GM19025 (cell line): ENCODE results near the gene SYTL2.
"Not testable (repeated sequence)": the region's sequence is repeated elsewhere in the genome, so short reads cannot be mapped to it uniquely, and the experiment has no call there.

ENCODE experiments used
- ATAC-seq: cut with Tn5 transposase; IDR thresholded peaks from one replicate; pipeline ENCODE4 v1.9.1; 2021; ENCODE audit warnings: mild to moderate bottlenecking, low read depth, moderate library complexity; ENCODE audit not compliant: unreplicated experiment

Gene SYTL2

GRCh38 chr11:85799142-85799541 is 11.8 kb downstream of the SYTL2 start:
- ATAC-seq, result no peak

GRCh38 chr11:85798361-85798760 is 12.6 kb downstream of the SYTL2 start:
- no peak for ATAC-seq

DNA sequence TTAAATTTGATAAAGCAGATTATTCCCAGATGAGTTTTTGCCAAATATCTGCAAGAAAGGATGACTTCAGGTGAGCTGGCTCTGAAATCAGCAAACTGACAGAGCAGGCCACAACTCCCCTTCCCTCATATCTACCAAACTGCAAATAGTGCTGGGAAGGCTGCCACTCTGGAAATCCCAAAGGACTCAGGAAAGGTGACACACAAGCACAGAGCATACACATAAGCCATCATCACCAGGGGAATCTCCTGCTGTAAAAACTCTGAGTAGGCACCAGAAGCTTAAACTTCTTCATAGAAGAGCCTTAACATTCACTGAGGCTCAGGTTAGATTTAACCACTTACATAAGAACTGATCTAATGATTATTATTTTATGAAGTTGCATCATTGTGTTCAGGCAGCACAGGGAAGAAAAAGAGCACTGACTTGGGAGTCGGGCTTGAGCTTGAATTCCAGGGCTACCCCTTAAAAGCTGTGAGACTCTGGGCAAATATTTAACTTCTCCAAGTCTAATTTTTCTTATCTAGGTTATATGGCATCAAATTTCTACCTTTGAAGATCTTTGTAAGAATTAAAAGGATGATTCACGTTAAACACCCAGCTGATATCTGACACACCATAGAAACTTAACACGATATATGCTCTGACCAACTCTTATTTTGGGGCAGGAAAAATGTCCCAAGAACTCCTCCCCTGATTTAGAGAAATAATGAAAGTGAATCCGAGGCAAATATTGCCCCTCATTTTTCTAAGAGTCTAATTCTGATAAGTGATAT is 15.0 kb downstream of the SYTL2 start:
- ATAC-seq, result no peak

- ATAC-seq, result no peak
Measured at GRCh38 chr11:85791409-85791990, 19.4 kb downstream of the SYTL2 start.

DNA sequence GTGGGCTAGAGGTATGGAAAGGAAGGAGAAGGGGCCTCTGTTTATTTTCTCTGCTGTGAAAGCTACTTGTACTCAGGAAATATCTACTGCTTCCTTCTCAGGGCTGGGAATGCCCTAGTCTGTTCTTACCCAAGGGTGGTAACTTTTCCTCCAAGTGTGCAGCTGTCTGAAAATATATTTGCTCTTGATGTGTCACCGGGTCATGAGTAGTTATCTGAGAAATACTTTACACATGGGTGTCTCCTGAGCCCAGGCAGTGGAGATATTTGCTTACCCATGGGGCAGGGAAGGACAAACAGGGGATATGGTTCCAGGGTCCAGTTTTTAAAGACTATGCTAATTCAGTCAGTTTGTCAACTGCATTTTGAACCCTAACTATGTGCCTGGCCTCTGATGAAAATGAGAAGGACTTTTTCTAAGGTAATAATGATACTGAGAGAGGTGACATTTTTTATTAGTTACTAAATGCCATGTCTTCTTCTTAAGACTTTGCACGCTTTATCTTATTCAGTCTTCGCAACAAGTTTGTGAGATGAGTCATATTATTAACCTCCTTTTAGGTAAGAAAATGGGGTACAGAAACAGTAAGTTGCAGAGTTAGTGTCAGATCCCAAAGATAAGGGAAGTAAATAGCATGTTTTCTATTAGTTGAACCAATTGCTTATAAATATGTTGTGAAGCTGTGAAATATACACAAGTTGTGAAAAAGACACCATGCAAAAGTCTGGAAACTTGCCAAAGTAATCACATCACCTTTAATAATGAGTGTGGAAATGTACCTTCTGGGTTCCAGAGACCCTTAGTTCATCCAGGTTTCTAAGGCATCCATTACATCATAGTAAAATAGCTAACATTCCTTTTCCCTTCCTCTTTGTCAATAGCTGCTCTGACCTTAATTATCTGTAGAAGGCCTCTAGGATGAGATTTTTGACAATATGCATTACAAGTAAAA is 22.9 kb downstream of the SYTL2 start:
- ATAC-seq, result no peak

DNA sequence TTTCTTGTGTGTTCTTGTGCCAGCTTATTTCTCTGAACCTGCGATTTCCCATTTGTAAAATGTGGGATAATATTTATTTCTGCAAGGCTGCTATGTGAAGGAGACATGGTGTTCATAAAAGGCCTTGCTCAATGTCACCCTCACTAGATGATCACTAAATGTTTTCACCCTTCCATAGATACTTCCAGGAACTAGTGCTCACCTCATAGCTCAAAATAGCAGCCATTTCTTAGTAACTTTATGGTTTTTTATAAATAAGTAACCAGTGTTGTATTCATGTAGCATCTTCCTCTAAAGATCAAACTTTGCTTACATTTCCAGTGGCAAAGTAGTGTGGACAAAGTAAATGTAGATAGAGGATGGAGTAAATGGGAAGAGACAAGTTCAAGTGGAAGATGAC is 23.8 kb downstream of the SYTL2 start:
- no peak for ATAC-seq

- no peak for ATAC-seq
Measured at GRCh38 chr11:85784480-85785265, 26.3 kb downstream of the SYTL2 start.

- no peak for ATAC-seq
Measured at GRCh38 chr11:85783758-85784157, 27.2 kb downstream of the SYTL2 start.

DNA sequence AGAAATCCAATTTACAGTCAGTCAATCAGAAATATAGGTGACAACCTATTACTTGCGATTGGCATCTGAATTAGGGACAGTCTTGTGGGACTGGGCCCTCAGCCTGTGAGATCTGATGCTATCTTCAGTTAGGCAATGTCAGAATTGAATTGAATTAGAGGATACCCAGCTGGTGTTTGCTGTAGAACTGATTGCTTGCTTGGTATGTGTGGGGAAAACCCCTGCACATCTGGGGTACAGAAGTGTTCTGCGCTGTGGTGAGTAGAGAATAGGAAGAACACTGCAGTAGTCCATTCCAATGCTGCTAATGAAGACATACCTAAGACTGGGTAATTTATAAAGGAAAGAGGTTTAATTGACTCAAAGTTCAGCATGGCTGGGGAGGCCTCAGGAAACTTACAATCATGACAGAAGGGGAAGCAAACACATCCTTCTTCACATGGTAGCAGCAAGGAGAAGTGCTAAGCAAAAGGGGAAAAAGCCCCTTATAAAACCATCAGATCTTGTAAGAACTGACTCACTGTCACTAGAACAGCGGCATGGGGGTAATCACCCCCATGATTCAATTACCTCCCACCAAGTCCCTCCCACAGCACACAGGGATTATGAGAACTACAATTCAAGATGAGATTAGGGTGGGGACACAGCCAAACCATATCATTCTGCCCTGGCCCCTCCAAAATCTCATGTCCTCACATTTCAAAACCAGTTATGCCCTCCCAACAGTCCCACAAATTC is 30.0 kb downstream of the SYTL2 start:
- not testable (repeated sequence) for ATAC-seq

GRCh38 chr11:85779956-85780640 is 30.8 kb downstream of the SYTL2 start:
- ATAC-seq, result no peak

DNA sequence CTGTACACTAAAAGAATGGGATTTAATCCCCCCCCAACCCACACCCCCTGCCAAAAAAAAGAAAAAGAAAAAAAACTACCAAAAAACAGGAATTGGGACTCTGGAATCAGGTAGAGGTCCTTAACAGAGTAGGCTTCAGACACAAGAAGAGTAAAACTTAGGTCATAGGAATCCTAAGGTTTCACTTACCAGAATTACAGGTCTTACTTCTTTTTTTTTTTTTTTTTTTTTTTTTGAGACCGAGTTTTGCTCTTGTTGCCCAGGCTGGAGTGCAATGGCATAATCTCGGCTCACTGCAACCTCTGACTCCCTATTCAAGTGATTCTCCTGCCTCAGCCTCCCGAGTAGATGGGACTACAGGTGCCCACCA is 33.4 kb downstream of the SYTL2 start:
- not testable (repeated sequence) for ATAC-seq

DNA sequence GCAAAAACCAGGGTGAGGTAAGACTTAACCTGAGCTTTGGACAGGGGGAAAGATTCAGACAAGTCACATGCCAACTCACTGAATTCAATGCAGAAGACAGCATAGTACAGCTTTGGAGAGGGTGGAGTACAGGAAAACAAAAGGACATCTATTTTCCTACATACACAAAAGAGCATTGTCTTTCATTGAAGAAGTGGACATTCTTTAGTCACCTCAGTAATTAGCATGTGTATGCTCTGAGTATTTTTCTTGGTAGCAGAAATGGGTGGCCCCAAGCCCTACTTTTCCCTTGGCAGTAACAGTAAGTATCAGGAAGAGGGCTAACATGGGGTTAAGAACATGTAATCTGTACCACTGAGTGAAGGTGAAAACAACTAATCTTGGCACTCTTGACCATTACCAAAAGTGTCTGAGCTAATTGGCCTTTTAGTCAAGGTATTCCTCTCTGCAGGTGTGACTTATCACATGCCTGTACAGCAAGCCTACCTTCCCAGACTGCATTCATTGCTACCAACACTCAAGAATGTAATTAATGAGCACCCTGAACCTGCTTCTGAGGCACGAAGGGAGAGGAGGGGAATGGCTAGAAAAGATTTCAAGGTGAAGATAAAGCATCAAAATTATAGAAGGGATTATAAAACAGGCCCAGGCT is 33.9 kb downstream of the SYTL2 start:
- no peak for ATAC-seq

- ATAC-seq, result no peak
Measured at GRCh38 chr11:85774256-85775101, 36.5 kb downstream of the SYTL2 start.

DNA sequence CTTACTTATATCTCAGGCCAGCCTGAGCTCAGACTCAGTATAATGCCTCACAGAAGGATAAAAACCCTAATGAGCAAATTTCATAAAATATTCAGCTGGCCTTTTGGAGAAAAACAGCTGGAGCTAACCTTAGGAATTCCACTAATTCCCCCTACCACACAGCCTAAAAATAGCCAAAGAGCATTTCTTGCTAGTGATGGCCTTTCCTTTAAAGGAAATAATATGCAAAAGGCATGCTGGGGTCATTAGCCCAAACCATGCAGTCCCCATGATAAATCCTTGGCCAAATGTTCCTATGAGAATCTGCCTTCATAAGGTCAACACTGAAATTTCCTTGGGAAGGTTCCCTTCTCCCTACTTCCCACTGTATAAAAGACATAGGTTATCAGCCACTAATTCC is 38.2 kb downstream of the SYTL2 start:
- ATAC-seq, result no peak

GRCh38 chr11:85771568-85771967 is 39.4 kb downstream of the SYTL2 start:
- ATAC-seq, result no peak

DNA sequence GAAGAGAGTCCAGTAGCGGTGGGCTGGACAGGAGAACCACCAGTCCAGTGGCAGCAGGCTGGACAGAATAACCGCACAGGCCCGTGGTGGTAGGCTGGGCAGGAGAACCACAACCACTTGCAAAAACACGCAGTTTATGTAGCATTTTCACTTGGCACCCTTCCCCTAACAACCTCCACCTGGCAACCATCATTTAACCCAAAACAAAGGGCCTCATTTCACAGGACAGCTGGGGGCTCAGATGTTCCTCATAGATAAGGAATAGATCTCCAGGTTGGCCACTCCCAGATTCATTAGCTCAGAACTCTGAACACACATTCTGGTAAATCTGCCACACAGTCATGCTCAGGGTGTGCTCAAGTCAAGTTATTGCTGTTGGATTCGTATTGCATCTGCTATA is 41.2 kb downstream of the SYTL2 start:
- no peak for ATAC-seq

GRCh38 chr11:85768473-85769146 is 42.3 kb downstream of the SYTL2 start:
- no peak for ATAC-seq
